Activated T-helper 17 cell treated with anti-CD3 and anti-CD28 coated beads, Interleukin-2, amount 50 U/mL, for 72 hours (primary cell): ENCODE results near the gene RNF213. TPM values are rescaled to one million over a fixed set of nuclear protein-coding genes. Genes with fewer than 3 reads are reported as not detected.

Source experiments
- ATAC-seq: fragments of 150-1000 bp; cut with Tn5 transposase; replicated peaks from 2 replicates; pipeline ENCODE4 v1.10.0; 2021; ENCODE audit warnings: mild to moderate bottlenecking, moderate library complexity
- H3K27ac Mint-ChIP-seq: one replicate; pipeline ENCODE4 v1.8.0; 2022; ENCODE audit warnings: mixed read lengths
- H3K27me3 Mint-ChIP-seq: one replicate; pipeline ENCODE4 v1.8.0; 2022; ENCODE audit warnings: mixed read lengths
- H3K36me3 Mint-ChIP-seq: one replicate; pipeline ENCODE4 v1.8.0; 2022; ENCODE audit warnings: low read depth, mild to moderate bottlenecking, mixed read lengths
- H3K4me1 Mint-ChIP-seq: one replicate; pipeline ENCODE4 v1.8.0; 2022; ENCODE audit warnings: mixed read lengths
- H3K4me3 Mint-ChIP-seq: one replicate; pipeline ENCODE4 v1.8.0; 2022; ENCODE audit warnings: mild to moderate bottlenecking, mixed read lengths
- H3K9me3 Mint-ChIP-seq: one replicate; pipeline ENCODE4 v1.8.0; 2022; ENCODE audit warnings: mixed read lengths
- total RNA-seq, 2 donors: library from RNA; stranded (reverse); gene quantifications; one replicate each; pipeline ENCODE4 v1.2.3, GENCODE V29; 2022

Gene RNF213
- total RNA-seq, 2 donors from 2014 or later, result 1,022 to 1,405 TPM

DNA sequence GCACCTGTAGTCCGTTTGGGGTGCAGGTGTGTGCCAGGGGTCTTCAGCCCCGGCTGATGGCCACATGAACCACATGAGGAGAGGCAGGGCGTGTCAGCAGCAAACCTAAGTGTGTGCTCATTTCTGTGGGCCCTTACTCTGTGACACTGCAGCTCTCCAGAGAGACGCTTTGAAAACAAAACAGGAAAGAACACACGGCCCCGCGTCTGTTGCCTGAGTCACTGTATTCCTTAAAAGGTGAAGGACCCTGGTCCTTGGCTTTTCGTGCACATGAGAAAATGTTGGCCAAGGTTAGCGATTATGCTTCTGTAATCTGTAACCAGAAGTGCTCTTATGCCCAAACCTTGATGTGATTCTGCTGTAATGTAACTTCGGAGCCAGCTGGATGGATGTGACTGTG is 176.9 kb downstream of the RNF213 start:
- Mint-ChIP-seq H3K36me3 (no peaks in the 10 kb centered on the region), H3K27me3 (peaks cover 2% of the 10 kb centered on the region), H3K27ac (no peak overlapping the region), H3K4me3 (no peak overlapping the region), H3K4me1 (no peaks in the 10 kb centered on the region), H3K9me3 (no peaks in the 10 kb centered on the region)
- no peak for ATAC-seq

GRCh38 chr17:80438806-80439205 is 178.2 kb downstream of the RNF213 start:
- peaks cover 7% of the 10 kb centered on the region for H3K27me3 Mint-ChIP-seq

GRCh38 chr17:80439499-80439898 is 178.8 kb downstream of the RNF213 start:
- no peak for ATAC-seq
- no peaks in the 10 kb centered on the region for H3K4me1 Mint-ChIP-seq
- peaks cover 7% of the 10 kb centered on the region for H3K27me3 Mint-ChIP-seq
- no peak overlapping the region for H3K4me3 Mint-ChIP-seq
- H3K36me3 Mint-ChIP-seq, result no peaks in the 10 kb centered on the region
- no peaks in the 10 kb centered on the region for H3K9me3 Mint-ChIP-seq
- H3K27ac Mint-ChIP-seq, result no peak overlapping the region

More at GRCh38 chr17:80438806-80439205, 178.2 kb downstream of the RNF213 start:
- H3K9me3 Mint-ChIP-seq, result no peaks in the 10 kb centered on the region
- H3K36me3 Mint-ChIP-seq, result no peaks in the 10 kb centered on the region
- H3K27ac Mint-ChIP-seq, result no peak overlapping the region
- no peaks in the 10 kb centered on the region for H3K4me1 Mint-ChIP-seq
- H3K4me3 Mint-ChIP-seq, result no peak overlapping the region
- no peak for ATAC-seq

DNA sequence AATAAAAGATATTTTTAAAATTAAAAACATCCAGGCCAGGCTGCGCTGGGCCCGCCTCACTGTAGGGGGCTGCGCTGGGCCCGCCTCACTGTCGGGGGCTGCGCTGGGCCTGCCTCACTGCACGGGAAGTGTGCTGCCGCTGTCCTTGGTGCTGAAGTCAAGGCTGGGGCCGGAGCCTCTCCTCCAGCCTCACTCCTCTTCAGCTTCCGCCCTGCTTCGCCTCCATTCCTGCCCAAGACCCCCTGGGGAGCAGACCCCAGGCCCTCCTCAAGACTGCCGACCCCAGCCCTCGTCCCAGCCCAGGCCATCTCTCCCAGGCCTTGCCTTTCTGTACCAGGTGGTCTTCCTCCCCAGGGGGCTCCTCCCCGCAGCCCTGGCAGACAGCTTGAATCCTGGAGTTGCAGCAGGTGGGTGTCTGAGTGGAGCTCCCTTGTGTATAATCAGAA is 180.5 kb downstream of the RNF213 start:
- Mint-ChIP-seq H3K27ac (no peak overlapping the region), H3K4me3 (no peak overlapping the region), H3K4me1 (no peaks in the 10 kb centered on the region)

GRCh38 chr17:80441598-80442322 is 181.1 kb downstream of the RNF213 start:
- Mint-ChIP-seq H3K27me3 (peaks cover 7% of the 10 kb centered on the region), H3K27ac (no peak overlapping the region), H3K4me1 (no peaks in the 10 kb centered on the region), H3K36me3 (no peaks in the 10 kb centered on the region), H3K9me3 (no peaks in the 10 kb centered on the region), H3K4me3 (no peak overlapping the region)
- ATAC-seq, result no peak

More for the DNA sequence above, 180.5 kb downstream of the RNF213 start:
- no peaks in the 10 kb centered on the region for H3K36me3 Mint-ChIP-seq
- ATAC-seq, result no peak
- peaks cover 7% of the 10 kb centered on the region for H3K27me3 Mint-ChIP-seq
- H3K9me3 Mint-ChIP-seq, result no peaks in the 10 kb centered on the region

GRCh38 chr17:80442323-80442659 is 181.6 kb downstream of the RNF213 start:
- ATAC-seq, result no peak
- Mint-ChIP-seq H3K9me3 (no peaks in the 10 kb centered on the region), H3K4me1 (no peaks in the 10 kb centered on the region), H3K27me3 (peaks cover 7% of the 10 kb centered on the region), H3K27ac (no peak overlapping the region), H3K4me3 (no peak overlapping the region), H3K36me3 (no peaks in the 10 kb centered on the region)

- ATAC-seq, result no peak
- H3K4me3 Mint-ChIP-seq, result no peak overlapping the region
- H3K4me1 Mint-ChIP-seq, result no peaks in the 10 kb centered on the region
- peaks cover 7% of the 10 kb centered on the region for H3K27me3 Mint-ChIP-seq
- H3K36me3 Mint-ChIP-seq, result no peaks in the 10 kb centered on the region
- H3K9me3 Mint-ChIP-seq, result no peaks in the 10 kb centered on the region
- no peak overlapping the region for H3K27ac Mint-ChIP-seq
These were observed 182.1 kb downstream of the RNF213 start for GRCh38 chr17:80442764-80443163.

DNA sequence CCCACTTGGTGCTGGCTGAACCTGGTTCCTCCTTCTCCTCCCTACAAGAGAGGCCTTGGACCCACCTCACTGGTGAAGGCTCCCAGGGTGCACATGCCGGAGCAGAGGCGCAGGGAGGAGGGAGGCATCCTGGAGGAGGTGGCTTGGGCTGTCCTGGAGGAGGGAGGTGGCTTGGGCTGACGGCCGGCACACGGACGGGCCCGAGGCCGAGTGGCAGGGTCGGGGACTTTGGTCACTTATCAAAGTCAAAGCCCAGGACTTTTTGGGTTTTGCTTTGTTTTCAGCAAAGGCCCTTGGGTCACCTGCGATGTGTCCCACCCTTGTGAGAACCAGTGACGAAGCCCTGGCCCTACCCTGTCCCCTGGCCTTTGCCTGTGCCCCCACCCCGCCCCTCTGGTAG is 182.8 kb downstream of the RNF213 start:
- Mint-ChIP-seq H3K4me3 (no peak overlapping the region), H3K27me3 (peaks cover 7% of the 10 kb centered on the region), H3K9me3 (no peaks in the 10 kb centered on the region)

DNA sequence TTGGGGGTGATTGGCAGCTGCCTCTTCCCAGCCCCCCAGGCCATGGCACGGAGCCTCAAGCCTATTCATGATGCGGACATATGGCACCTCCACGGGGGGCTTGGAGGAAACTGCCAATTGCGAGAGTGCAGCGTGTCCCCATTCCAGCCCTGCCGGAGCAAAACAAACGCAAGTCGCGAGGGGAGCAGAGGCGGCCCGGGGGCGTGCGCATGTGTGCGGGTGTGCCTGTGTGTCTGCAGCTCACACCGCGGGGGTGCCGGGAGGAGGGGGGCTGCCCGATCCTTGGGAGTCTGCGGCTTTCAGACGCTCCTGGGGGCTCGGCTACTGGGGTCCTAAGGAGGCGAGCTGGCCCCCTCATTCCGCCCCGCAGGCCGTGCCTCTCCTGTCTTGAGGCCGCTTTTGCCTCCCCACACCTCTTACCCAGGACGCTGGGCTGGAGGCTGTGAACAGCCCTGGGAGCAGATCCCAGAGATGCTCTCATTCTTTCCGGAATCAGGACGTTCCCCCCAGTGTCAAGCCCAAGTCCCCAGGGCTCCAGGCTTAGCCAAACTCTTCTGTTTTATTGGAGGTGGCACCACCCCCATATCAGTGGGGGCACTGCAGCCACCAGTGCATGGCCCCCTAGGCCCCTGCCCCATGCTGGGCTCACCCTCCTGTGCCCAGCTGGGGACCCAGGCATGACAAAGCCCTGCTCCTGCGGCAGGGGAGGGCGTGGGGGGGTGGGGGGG is 183.4 kb downstream of the RNF213 start:
- no peak for ATAC-seq
- no peaks in the 10 kb centered on the region for H3K4me1 Mint-ChIP-seq
- H3K9me3 Mint-ChIP-seq, result no peaks in the 10 kb centered on the region
- no peak overlapping the region for H3K4me3 Mint-ChIP-seq
- H3K27ac Mint-ChIP-seq, result no peak overlapping the region
- H3K36me3 Mint-ChIP-seq, result no peaks in the 10 kb centered on the region
- peaks cover 7% of the 10 kb centered on the region for H3K27me3 Mint-ChIP-seq

More for the DNA sequence above, 182.8 kb downstream of the RNF213 start:
- ATAC-seq, result no peak
- no peaks in the 10 kb centered on the region for H3K36me3 Mint-ChIP-seq
- H3K4me1 Mint-ChIP-seq, result no peaks in the 10 kb centered on the region
- H3K27ac Mint-ChIP-seq, result no peak overlapping the region

GRCh38 chr17:80444644-80444979 is 184.0 kb downstream of the RNF213 start:
- Mint-ChIP-seq H3K27me3 (peaks cover 7% of the 10 kb centered on the region), H3K9me3 (no peaks in the 10 kb centered on the region), H3K4me3 (no peak overlapping the region), H3K36me3 (no peaks in the 10 kb centered on the region), H3K4me1 (no peaks in the 10 kb centered on the region), H3K27ac (no peak overlapping the region)
- ATAC-seq, result no peak

DNA sequence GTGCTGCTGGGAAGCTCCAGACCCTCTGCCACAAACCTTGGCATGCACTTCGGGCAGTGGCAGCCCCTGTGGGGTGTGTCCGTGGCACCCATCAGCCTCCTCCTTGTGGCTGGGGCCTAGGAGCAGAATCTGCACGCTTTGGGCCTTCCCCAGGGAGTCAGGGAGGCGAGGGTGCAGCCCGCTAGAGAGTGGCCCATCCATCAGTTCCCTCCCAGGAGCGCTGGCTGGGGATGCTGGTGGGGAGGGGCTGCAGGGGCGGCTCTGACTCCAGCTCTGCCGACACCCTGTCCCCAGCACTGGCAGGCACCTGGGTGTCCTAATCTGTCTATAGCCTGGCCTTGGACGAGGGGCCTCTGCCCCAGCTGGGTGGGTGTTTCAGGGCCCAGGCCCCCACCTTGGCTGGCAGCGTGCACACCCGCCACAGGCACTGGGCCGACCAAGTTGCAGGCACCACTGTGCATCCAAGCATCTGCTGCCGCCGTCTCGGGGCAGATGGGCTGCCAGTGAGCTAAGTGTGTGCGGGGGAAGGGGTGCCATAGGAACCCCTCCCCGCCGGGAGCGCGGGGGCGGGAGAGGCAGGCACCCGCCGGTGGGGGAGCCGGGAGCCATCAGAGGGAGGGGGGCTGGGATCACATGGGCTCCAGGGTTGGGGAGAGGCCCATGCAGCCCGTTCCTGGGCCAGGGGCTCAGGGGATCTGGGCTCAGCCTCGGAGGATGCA is 184.5 kb downstream of the RNF213 start:
- no peak for ATAC-seq
- no peak overlapping the region for H3K4me3 Mint-ChIP-seq
- H3K27ac Mint-ChIP-seq, result no peak overlapping the region

GRCh38 chr17:80445726-80446110 is 185.1 kb downstream of the RNF213 start:
- Mint-ChIP-seq H3K27ac (no peak overlapping the region), H3K4me1 (no peaks in the 10 kb centered on the region), H3K9me3 (no peaks in the 10 kb centered on the region), H3K27me3 (peaks cover 7% of the 10 kb centered on the region), H3K36me3 (no peaks in the 10 kb centered on the region), H3K4me3 (no peak overlapping the region)
- ATAC-seq, result no peak

More for the DNA sequence above, 184.5 kb downstream of the RNF213 start:
- no peaks in the 10 kb centered on the region for H3K4me1 Mint-ChIP-seq
- peaks cover 7% of the 10 kb centered on the region for H3K27me3 Mint-ChIP-seq
- no peaks in the 10 kb centered on the region for H3K9me3 Mint-ChIP-seq
- H3K36me3 Mint-ChIP-seq, result no peaks in the 10 kb centered on the region

DNA sequence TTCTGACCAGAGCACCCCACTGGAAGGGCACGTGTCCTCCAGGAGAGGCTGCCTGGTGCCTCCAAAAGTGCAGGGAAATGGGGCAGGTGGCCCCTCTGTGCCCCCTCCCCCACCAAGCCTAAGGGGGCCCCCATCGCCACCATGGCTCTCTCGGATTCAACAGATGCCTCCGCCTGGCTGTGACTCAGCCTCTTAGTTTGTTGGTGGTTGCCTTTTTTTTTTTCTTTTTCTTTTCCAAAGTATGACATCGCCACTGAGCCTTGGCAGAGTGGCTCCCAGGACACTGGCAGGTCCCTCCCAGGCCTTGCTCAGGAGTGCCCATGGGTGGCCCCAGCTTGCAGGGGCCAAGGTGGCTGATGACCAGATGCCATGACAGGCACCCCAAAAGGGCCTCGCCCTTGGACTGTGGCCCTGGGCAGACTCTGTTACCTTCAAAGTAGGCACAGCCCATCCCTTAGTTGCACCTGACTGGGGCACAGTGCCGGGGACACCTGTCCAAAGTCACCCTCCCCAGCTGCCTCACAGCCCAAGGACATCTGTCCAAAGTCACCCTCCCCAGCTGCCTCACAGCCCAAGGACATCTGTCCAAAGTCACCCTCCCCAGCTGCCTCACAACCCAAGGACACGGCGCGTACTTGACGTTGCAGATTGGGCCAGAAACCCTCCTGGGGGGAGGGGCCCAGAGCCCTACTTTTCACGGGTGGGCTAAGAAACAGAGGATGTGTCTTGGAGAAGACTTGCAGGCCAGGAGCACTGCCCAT is 186.2 kb downstream of the RNF213 start:
- Mint-ChIP-seq H3K4me3 (no peak overlapping the region), H3K4me1 (no peaks in the 10 kb centered on the region), H3K27ac (no peak overlapping the region), H3K9me3 (no peaks in the 10 kb centered on the region), H3K36me3 (no peaks in the 10 kb centered on the region), H3K27me3 (peaks cover 7% of the 10 kb centered on the region)
- ATAC-seq, result no peak

DNA sequence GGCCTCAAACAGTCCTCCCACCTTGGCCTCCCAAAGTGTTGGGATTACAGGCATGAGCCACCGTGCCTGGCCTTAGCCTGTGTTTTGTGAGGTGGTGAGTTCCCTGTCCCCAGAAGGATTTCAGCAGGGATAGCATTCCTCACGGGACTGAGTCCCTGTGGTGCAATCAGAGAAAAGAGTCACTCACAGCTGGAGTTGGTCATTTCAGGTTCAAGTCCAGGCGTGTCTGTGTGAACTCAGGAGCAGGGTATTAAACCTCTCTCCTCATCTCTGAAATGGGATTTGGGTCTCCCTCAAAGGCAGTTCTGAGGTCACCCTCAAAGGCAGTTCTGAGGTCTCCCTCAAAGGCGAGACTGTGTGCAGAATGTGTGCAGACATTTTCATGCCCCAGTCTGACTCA is 187.1 kb downstream of the RNF213 start:
- no peaks in the 10 kb centered on the region for H3K9me3 Mint-ChIP-seq
- no peaks in the 10 kb centered on the region for H3K4me1 Mint-ChIP-seq
- peaks cover 2% of the 10 kb centered on the region for H3K27me3 Mint-ChIP-seq
- H3K36me3 Mint-ChIP-seq, result no peaks in the 10 kb centered on the region
- no peak overlapping the region for H3K27ac Mint-ChIP-seq
- no peak overlapping the region for H3K4me3 Mint-ChIP-seq
- ATAC-seq, result no peak
